GM23338 (cell line): ENCODE results near the gene AK9. TPM values are rescaled to one million over a fixed set of nuclear protein-coding genes. Genes with fewer than 3 reads are reported as not detected.

Experiments used
- ATAC-seq: fragments of 200-7000 bp; cut with Tn5 transposase; 3 replicates; pipeline ENCODE4 v1.9.1; 2020
- DNase-seq: peaks from one replicate; pipeline ENCODE4 v3.0.0-alpha.2; 2015; ENCODE audit warnings: low spot score
- H2AFZ ChIP-seq: fragments of 200-600 bp; sonication (generic); 2 replicates; pipeline ENCODE4 v1.8.0; 2016; ENCODE audit warnings: antibody characterized with exemption, mild to moderate bottlenecking, moderate library complexity
- H3F3A ChIP-seq: fragments of 200-600 bp; sonication (generic); replicated peaks from 2 replicates; pipeline ENCODE4 v1.8.0; 2017; ENCODE audit warnings: antibody characterized with exemption, mixed run types, low read depth
- H3K27ac ChIP-seq: fragments of 200-600 bp; sonication (generic); 2 replicates; pipeline ENCODE4 v1.6.1; 2016; ENCODE audit warnings: low read depth
- H3K27me3 ChIP-seq: fragments of 200-600 bp; sonication (generic); 2 replicates; pipeline ENCODE4 v1.8.0; 2016; ENCODE audit warnings: mild to moderate bottlenecking, mixed run types, moderate library complexity; ENCODE audit not compliant: insufficient read depth
- H3K36me3 ChIP-seq: fragments of 200-600 bp; sonication (generic); 2 replicates; pipeline ENCODE4 v1.8.0; 2016; ENCODE audit warnings: mild to moderate bottlenecking; ENCODE audit not compliant: insufficient read depth
- H3K4me1 ChIP-seq: fragments of 200-600 bp; sonication (generic); 2 replicates; pipeline ENCODE4 v1.8.0; 2016; ENCODE audit warnings: mild to moderate bottlenecking, moderate library complexity; ENCODE audit not compliant: insufficient read depth
- H3K4me2 ChIP-seq: fragments of 200-600 bp; sonication (generic); 2 replicates; pipeline ENCODE4 v1.7.1; 2017; ENCODE audit warnings: mixed run types
- H3K4me3 ChIP-seq: fragments of 200-600 bp; sonication (generic); 2 replicates; pipeline ENCODE4 v1.6.1; 2016; ENCODE audit warnings: mixed run types
- H3K79me2 ChIP-seq: fragments of 200-600 bp; sonication (generic); replicated peaks from 2 replicates; pipeline ENCODE4 v1.8.0; 2017; ENCODE audit warnings: mild to moderate bottlenecking; ENCODE audit not compliant: insufficient read depth
- H3K9me2 ChIP-seq: fragments of 200-600 bp; sonication (generic); 2 replicates; pipeline ENCODE4 v1.8.0; 2017; ENCODE audit not compliant: insufficient read depth
- H4K20me1 ChIP-seq: fragments of 200-600 bp; sonication (generic); replicated peaks from 2 replicates; pipeline ENCODE4 v1.8.0; 2017; ENCODE audit warnings: mild to moderate bottlenecking; ENCODE audit not compliant: insufficient read depth
- H3K27ac Mint-ChIP-seq: 2 replicates; pipeline ENCODE4 v1.8.0; 2020; ENCODE audit warnings: inconsistent platforms, mild to moderate bottlenecking, moderate library complexity, mixed read lengths
- H3K27me3 Mint-ChIP-seq: 3 replicates; pipeline ENCODE4 v1.8.0; 2022; ENCODE audit warnings: low read depth, mild to moderate bottlenecking, moderate library complexity, mixed read lengths, inconsistent platforms; ENCODE audit not compliant: insufficient read depth, poor library complexity
- H3K36me3 Mint-ChIP-seq: 3 replicates; pipeline ENCODE4 v1.8.0; 2021; ENCODE audit warnings: low read depth, mild to moderate bottlenecking, inconsistent platforms, moderate library complexity, mixed read lengths
- H3K4me1 Mint-ChIP-seq: 3 replicates; pipeline ENCODE4 v1.8.0; 2020; ENCODE audit warnings: mild to moderate bottlenecking, inconsistent platforms, mixed read lengths
- H3K4me3 Mint-ChIP-seq: 3 replicates; pipeline ENCODE4 v1.8.0; 2021; ENCODE audit warnings: moderate library complexity, mild to moderate bottlenecking, inconsistent platforms, mixed read lengths
- H3K9me3 Mint-ChIP-seq: 3 replicates; pipeline ENCODE4 v1.8.0; 2020; ENCODE audit warnings: moderate library complexity, mild to moderate bottlenecking, inconsistent platforms, mixed read lengths
- CREB1 ChIP-seq: fragments of 250-450 bp; sonication (Bioruptor Pico); IDR thresholded peaks from 2 replicates; pipeline ENCODE4 v1.5.0; 2020; ENCODE audit warnings: low read depth, mild to moderate bottlenecking, moderate library complexity
- EZH2 ChIP-seq: fragments of 200-600 bp; sonication (generic); IDR thresholded peaks from one replicate; pipeline ENCODE4 v1.8.0; 2017; ENCODE audit warnings: antibody characterized with exemption, mild to moderate bottlenecking, low read depth; ENCODE audit not compliant: unreplicated experiment
- EZH2phosphoT487 ChIP-seq: fragments of 200-600 bp; sonication (generic); IDR thresholded peaks from one replicate; pipeline ENCODE4 v1.8.1; 2018; ENCODE audit warnings: antibody characterized with exemption; ENCODE audit not compliant: unreplicated experiment
- JUNB ChIP-seq: IDR thresholded peaks from one replicate; pipeline ENCODE4 v1.6.1; 2016; ENCODE audit warnings: antibody characterized with exemption; ENCODE audit not compliant: unreplicated experiment
- NANOG ChIP-seq: IDR thresholded peaks from 2 replicates; pipeline ENCODE4 v1.6.1; 2016; ENCODE audit warnings: antibody characterized with exemption, borderline replicate concordance
- POLR2AphosphoS5 ChIP-seq: IDR thresholded peaks from 2 replicates; pipeline ENCODE4 v1.6.1; 2016; ENCODE audit warnings: antibody characterized with exemption, low read depth
- STAT1 ChIP-seq: IDR thresholded peaks from one replicate; pipeline ENCODE4 v1.6.1; 2016; ENCODE audit warnings: antibody characterized with exemption; ENCODE audit not compliant: unreplicated experiment
- polyA plus RNA-seq: library from polyadenylated mRNA; unstranded; fragments of >200 nt; fragmentation: Nextera tagmentation; extraction: Ambion mirVana; gene quantifications from 2 replicates; pipeline ENCODE4 v1.2.1, GENCODE V29; 2016
- total RNA-seq: library from RNA; depleted of rRNA; stranded (reverse); fragments of >200 nt; shearing (Covaris generic); gene quantifications from 2 replicates; pipeline ENCODE4 v1.2.3, GENCODE V29; 2014
- TF ChIP-seq, protein P1 (sequence below): IDR thresholded peaks from 2 replicates; pipeline ENCODE4 v1.6.1; 2016; ENCODE audit warnings: antibody characterized with exemption
- TF ChIP-seq, protein P2 (sequence below): IDR thresholded peaks from one replicate; pipeline ENCODE4 v1.6.1; 2018; ENCODE audit warnings: antibody characterized with exemption; ENCODE audit not compliant: unreplicated experiment
- TF ChIP-seq, protein P3 (sequence below): fragments of 250-450 bp; sonication (Bioruptor Pico); IDR thresholded peaks from 2 replicates; pipeline ENCODE4 v1.5.0; 2020; ENCODE audit warnings: mild to moderate bottlenecking, moderate library complexity
- TF ChIP-seq, protein P4 (sequence below), 2 experiments: fragments of 200-600 bp in 1 of 2; sonication (generic) in 1 of 2; conservative IDR thresholded peaks; 2 replicates each; pipeline versions ENCODE4 v1.5.1 to v1.6.1; 2016 to 2017; ENCODE audit warnings: antibody characterized with exemption in 2 of 2, low read depth in 2 of 2, mild to moderate bottlenecking in 2 of 2, moderate library complexity in 1 of 2

The AK9 gene
- total and polyA plus RNA-seq, 2 experiments from 2014 or later, result 2.0 to 6.4 TPM

DNA sequence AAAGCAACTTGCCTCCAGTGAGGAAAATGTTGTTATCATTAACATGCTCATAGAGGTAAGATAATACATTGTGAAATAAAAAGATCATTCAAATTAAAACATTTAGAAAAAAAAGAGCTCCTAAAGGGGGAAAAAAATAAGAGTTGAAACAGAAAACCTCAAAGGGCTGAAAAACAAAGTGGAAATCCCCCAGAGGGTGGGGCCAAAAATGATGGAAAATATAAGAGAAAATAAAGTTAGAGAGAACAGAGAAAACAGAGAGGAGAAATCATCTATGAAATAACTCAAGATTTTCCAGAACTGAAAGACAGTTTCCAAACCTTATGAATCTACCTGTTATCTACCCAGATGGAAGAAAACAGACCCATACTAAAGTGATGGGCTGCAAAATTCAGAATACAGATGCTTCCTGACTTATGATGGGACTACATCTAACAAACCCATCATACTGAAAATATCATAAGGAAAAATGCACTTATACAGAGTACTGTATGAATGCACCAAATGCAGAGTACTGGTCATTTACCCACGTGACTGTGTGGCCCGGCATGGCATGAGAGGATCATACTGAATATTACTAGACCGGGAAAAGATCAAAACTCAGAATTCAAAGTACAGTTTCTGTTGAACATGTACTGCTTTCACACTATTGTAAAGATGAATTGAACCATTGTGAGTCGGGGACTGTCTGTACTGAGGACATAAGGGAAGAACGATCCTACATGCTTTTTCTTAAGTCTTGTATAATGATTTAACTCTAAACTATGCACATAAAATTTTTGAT, 212.0 kb downstream of the AK9 start:
- no peaks in the 10 kb centered on the region for H3F3A ChIP-seq
- H3K4me3 ChIP-seq, result peak overlapping the region; percentile 75
- no peak overlapping the region for H2AFZ ChIP-seq
- DNase-seq (no peak), ATAC-seq (no peak)
- peaks cover 49% of the 10 kb centered on the region for H4K20me1 ChIP-seq
- peak overlapping the region; percentile 42 for H3K4me3 Mint-ChIP-seq
- H3K27ac ChIP-seq, result peak overlapping the region; percentile 65
- no peaks in the 10 kb centered on the region for H3K27me3 ChIP-seq
- peak overlapping the region; percentile 81 for H3K4me2 ChIP-seq
- peaks cover 45% of the 10 kb centered on the region for H3K36me3 ChIP-seq
- no peaks in the 10 kb centered on the region for H3K9me2 ChIP-seq
- H3K4me1 Mint-ChIP-seq, result peaks cover 44% of the 10 kb centered on the region
- peaks cover 82% of the 10 kb centered on the region for H3K79me2 ChIP-seq
- H3K9me3 Mint-ChIP-seq, result no peaks in the 10 kb centered on the region
- peaks cover 3% of the 10 kb centered on the region for H3K27me3 Mint-ChIP-seq
- H3K4me1 ChIP-seq, result peaks cover 45% of the 10 kb centered on the region
- peak overlapping the region; percentile 60; the same call in 1 of the 2 replicates for H3K27ac Mint-ChIP-seq
- peaks cover 67% of the 10 kb centered on the region for H3K36me3 Mint-ChIP-seq
- no peak for TF ChIP-seq STAT1
- no peak for TF ChIP-seq JUNB
- TF ChIP-seq, protein P1, sequence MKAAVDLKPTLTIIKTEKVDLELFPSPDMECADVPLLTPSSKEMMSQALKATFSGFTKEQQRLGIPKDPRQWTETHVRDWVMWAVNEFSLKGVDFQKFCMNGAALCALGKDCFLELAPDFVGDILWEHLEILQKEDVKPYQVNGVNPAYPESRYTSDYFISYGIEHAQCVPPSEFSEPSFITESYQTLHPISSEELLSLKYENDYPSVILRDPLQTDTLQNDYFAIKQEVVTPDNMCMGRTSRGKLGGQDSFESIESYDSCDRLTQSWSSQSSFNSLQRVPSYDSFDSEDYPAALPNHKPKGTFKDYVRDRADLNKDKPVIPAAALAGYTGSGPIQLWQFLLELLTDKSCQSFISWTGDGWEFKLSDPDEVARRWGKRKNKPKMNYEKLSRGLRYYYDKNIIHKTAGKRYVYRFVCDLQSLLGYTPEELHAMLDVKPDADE, result no peak
- TF ChIP-seq, protein P2, sequence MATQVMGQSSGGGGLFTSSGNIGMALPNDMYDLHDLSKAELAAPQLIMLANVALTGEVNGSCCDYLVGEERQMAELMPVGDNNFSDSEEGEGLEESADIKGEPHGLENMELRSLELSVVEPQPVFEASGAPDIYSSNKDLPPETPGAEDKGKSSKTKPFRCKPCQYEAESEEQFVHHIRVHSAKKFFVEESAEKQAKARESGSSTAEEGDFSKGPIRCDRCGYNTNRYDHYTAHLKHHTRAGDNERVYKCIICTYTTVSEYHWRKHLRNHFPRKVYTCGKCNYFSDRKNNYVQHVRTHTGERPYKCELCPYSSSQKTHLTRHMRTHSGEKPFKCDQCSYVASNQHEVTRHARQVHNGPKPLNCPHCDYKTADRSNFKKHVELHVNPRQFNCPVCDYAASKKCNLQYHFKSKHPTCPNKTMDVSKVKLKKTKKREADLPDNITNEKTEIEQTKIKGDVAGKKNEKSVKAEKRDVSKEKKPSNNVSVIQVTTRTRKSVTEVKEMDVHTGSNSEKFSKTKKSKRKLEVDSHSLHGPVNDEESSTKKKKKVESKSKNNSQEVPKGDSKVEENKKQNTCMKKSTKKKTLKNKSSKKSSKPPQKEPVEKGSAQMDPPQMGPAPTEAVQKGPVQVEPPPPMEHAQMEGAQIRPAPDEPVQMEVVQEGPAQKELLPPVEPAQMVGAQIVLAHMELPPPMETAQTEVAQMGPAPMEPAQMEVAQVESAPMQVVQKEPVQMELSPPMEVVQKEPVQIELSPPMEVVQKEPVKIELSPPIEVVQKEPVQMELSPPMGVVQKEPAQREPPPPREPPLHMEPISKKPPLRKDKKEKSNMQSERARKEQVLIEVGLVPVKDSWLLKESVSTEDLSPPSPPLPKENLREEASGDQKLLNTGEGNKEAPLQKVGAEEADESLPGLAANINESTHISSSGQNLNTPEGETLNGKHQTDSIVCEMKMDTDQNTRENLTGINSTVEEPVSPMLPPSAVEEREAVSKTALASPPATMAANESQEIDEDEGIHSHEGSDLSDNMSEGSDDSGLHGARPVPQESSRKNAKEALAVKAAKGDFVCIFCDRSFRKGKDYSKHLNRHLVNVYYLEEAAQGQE, result no peak
- TF ChIP-seq POLR2AphosphoS5, result no peak
- TF ChIP-seq EZH2phosphoT487, result no peak
- TF ChIP-seq, protein P3, sequence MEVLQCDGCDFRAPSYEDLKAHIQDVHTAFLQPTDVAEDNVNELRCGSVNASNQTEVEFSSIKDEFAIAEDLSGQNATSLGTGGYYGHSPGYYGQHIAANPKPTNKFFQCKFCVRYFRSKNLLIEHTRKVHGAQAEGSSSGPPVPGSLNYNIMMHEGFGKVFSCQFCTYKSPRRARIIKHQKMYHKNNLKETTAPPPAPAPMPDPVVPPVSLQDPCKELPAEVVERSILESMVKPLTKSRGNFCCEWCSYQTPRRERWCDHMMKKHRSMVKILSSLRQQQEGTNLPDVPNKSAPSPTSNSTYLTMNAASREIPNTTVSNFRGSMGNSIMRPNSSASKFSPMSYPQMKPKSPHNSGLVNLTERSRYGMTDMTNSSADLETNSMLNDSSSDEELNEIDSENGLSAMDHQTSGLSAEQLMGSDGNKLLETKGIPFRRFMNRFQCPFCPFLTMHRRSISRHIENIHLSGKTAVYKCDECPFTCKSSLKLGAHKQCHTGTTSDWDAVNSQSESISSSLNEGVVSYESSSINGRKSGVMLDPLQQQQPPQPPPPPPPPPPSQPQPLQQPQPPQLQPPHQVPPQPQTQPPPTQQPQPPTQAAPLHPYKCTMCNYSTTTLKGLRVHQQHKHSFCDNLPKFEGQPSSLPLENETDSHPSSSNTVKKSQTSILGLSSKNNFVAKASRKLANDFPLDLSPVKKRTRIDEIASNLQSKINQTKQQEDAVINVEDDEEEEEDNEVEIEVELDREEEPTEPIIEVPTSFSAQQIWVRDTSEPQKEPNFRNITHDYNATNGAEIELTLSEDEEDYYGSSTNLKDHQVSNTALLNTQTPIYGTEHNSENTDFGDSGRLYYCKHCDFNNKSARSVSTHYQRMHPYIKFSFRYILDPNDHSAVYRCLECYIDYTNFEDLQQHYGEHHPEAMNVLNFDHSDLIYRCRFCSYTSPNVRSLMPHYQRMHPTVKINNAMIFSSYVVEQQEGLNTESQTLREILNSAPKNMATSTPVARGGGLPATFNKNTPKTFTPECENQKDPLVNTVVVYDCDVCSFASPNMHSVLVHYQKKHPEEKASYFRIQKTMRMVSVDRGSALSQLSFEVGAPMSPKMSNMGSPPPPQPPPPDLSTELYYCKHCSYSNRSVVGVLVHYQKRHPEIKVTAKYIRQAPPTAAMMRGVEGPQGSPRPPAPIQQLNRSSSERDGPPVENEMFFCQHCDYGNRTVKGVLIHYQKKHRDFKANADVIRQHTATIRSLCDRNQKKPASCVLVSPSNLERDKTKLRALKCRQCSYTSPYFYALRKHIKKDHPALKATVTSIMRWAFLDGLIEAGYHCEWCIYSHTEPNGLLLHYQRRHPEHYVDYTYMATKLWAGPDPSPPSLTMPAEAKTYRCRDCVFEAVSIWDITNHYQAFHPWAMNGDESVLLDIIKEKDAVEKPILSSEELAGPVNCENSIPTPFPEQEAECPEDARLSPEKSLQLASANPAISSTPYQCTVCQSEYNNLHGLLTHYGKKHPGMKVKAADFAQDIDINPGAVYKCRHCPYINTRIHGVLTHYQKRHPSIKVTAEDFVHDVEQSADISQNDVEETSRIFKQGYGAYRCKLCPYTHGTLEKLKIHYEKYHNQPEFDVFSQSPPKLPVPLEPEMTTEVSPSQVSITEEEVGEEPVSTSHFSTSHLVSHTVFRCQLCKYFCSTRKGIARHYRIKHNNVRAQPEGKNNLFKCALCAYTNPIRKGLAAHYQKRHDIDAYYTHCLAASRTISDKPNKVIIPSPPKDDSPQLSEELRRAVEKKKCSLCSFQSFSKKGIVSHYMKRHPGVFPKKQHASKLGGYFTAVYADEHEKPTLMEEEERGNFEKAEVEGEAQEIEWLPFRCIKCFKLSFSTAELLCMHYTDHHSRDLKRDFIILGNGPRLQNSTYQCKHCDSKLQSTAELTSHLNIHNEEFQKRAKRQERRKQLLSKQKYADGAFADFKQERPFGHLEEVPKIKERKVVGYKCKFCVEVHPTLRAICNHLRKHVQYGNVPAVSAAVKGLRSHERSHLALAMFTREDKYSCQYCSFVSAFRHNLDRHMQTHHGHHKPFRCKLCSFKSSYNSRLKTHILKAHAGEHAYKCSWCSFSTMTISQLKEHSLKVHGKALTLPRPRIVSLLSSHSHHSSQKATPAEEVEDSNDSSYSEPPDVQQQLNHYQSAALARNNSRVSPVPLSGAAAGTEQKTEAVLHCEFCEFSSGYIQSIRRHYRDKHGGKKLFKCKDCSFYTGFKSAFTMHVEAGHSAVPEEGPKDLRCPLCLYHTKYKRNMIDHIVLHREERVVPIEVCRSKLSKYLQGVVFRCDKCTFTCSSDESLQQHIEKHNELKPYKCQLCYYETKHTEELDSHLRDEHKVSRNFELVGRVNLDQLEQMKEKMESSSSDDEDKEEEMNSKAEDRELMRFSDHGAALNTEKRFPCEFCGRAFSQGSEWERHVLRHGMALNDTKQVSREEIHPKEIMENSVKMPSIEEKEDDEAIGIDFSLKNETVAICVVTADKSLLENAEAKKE (CRISPR knock-in tag), result no peak
- TF ChIP-seq, protein P4, sequence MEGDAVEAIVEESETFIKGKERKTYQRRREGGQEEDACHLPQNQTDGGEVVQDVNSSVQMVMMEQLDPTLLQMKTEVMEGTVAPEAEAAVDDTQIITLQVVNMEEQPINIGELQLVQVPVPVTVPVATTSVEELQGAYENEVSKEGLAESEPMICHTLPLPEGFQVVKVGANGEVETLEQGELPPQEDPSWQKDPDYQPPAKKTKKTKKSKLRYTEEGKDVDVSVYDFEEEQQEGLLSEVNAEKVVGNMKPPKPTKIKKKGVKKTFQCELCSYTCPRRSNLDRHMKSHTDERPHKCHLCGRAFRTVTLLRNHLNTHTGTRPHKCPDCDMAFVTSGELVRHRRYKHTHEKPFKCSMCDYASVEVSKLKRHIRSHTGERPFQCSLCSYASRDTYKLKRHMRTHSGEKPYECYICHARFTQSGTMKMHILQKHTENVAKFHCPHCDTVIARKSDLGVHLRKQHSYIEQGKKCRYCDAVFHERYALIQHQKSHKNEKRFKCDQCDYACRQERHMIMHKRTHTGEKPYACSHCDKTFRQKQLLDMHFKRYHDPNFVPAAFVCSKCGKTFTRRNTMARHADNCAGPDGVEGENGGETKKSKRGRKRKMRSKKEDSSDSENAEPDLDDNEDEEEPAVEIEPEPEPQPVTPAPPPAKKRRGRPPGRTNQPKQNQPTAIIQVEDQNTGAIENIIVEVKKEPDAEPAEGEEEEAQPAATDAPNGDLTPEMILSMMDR (conservative IDR thresholded peaks at IDR 0.05; ENCODE audit: low read depth in 2 of 2), result no peak
- no peak for TF ChIP-seq CREB1
- no peak for TF ChIP-seq EZH2
- TF ChIP-seq NANOG, result no peak
